ENCODE results near the gene C1orf116.

- TF ChIP-seq, protein P1, sequence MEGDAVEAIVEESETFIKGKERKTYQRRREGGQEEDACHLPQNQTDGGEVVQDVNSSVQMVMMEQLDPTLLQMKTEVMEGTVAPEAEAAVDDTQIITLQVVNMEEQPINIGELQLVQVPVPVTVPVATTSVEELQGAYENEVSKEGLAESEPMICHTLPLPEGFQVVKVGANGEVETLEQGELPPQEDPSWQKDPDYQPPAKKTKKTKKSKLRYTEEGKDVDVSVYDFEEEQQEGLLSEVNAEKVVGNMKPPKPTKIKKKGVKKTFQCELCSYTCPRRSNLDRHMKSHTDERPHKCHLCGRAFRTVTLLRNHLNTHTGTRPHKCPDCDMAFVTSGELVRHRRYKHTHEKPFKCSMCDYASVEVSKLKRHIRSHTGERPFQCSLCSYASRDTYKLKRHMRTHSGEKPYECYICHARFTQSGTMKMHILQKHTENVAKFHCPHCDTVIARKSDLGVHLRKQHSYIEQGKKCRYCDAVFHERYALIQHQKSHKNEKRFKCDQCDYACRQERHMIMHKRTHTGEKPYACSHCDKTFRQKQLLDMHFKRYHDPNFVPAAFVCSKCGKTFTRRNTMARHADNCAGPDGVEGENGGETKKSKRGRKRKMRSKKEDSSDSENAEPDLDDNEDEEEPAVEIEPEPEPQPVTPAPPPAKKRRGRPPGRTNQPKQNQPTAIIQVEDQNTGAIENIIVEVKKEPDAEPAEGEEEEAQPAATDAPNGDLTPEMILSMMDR (conservative IDR thresholded peaks at IDR 0.05 in 1 of 2, IDR thresholded peaks at IDR 0.05 in 1 of 2; ENCODE audit: extremely low read depth in 1 of 2, insufficient read depth in 1 of 2, low read depth in 1 of 2, low read length in 2 of 2) = no peak
- TF ChIP-seq EZH2 (IDR thresholded peaks at IDR 0.05; ENCODE audit: borderline replicate concordance, low read length) = no peak
Observed at GRCh38 chr1:207001492-207002245, 30.9 kb downstream of the C1orf116 start.

Data from mammary epithelial cell (primary cell).